ENCODE data around the gene SMC3. TPM values are rescaled to one million over a fixed set of nuclear protein-coding genes. Genes with fewer than 3 reads are reported as not detected.
A peak's percentile ranks its signal among the peaks of the same experiment; 100 is the strongest.

Gene SMC3
- total RNA-seq, 2 experiments from 2014 or later, result 75.6 to 82.2 TPM

- no peaks in the 10 kb centered on the region for H3K36me3 Mint-ChIP-seq (ENCODE audit: low read depth)
- peaks cover 38% of the 10 kb centered on the region for H3K27me3 Mint-ChIP-seq (ENCODE audit: low read depth)
- no peak overlapping the region for H3K4me3 Mint-ChIP-seq
- peaks cover 7% of the 10 kb centered on the region for H3K4me1 Mint-ChIP-seq (ENCODE audit: low read depth)
- no peaks in the 10 kb centered on the region for H3K9me3 Mint-ChIP-seq (ENCODE audit: insufficient read depth)
- no peak overlapping the region for H3K27ac Mint-ChIP-seq
- ATAC-seq (no peak), DNase-seq (no peak)
- CTCF ChIA-PET, result interaction anchor here (1.1 to 1.6 kb wide), 5 partner anchors 9 to 257 kb away, joined by 3 to 10 read pairs (median 5); no protein-coding TSS in a partner anchor
- POLR2A ChIA-PET, result no interaction called here
Measured at GRCh38 chr10:110562348-110562747, 5.1 kb upstream of the SMC3 start.

- Mint-ChIP-seq H3K4me3 (no peak overlapping the region), H3K4me1 (ENCODE audit: low read depth) (peaks cover 7% of the 10 kb centered on the region), H3K9me3 (ENCODE audit: insufficient read depth) (no peaks in the 10 kb centered on the region), H3K27ac (no peak overlapping the region), H3K36me3 (ENCODE audit: low read depth) (peaks cover under 1% of the 10 kb centered on the region), H3K27me3 (ENCODE audit: low read depth) (peaks cover 37% of the 10 kb centered on the region)
- no peak for ATAC-seq
- no peak for DNase-seq
- ChIA-PET CTCF (interaction anchor here (1.2 to 1.6 kb wide), 2 partner anchors 8 to 17 kb away, joined by 3 to 10 read pairs; no protein-coding TSS in a partner anchor), POLR2A (interaction anchor here (0.8 kb wide), 1 partner anchor 1327 kb away, joined by 3 read pairs; no protein-coding TSS in a partner anchor)
Measured at GRCh38 chr10:110563132-110563531, 4.4 kb upstream of the SMC3 start.

GRCh38 chr10:110566472-110567200 is 859 bp upstream of the SMC3 start:
- Mint-ChIP-seq H3K9me3 (ENCODE audit: insufficient read depth) (no peaks in the 10 kb centered on the region), H3K27ac (peak overlapping the region; percentile 99), H3K36me3 (ENCODE audit: low read depth) (peaks cover 28% of the 10 kb centered on the region), H3K27me3 (ENCODE audit: low read depth) (peaks cover 19% of the 10 kb centered on the region), H3K4me3 (peak overlapping the region; percentile 95), H3K4me1 (ENCODE audit: low read depth) (peaks cover 34% of the 10 kb centered on the region)
- POLR2A ChIA-PET, result interaction anchor here (0.9 to 1.3 kb wide), 5 partner anchors 16 to 263 kb away, joined by 3 to 6 read pairs (median 4); no protein-coding TSS in a partner anchor
- ATAC-seq (no peak), DNase-seq (no peak)
- CTCF ChIA-PET, result interaction anchor here (0.7 to 5.4 kb wide), 5 partner anchors 9 to 261 kb away, joined by 3 to 41 read pairs (median 4); partner anchors contain the start of gene SMNDC1

GRCh38 chr10:110568055-110568735 is 700 bp downstream of the SMC3 start:
- H3K36me3 Mint-ChIP-seq (ENCODE audit: low read depth), result peaks cover 38% of the 10 kb centered on the region
- no peaks in the 10 kb centered on the region for H3K9me3 Mint-ChIP-seq (ENCODE audit: insufficient read depth)
- peaks cover 12% of the 10 kb centered on the region for H3K27me3 Mint-ChIP-seq (ENCODE audit: low read depth)
- ChIA-PET POLR2A (interaction anchor here (0.6 to 1.2 kb wide), 5 partner anchors 12 to 283 kb away, joined by 3 to 6 read pairs (median 5); partner anchors contain the start of gene SMNDC1), CTCF (interaction anchor here (0.6 to 5.4 kb wide), 2 partner anchors 40 to 263 kb away, joined by 3 to 41 read pairs; partner anchors contain the start of gene SMNDC1)
- ATAC-seq, result peak; percentile 56
- DNase-seq, result peak; percentile 72
- H3K4me1 Mint-ChIP-seq (ENCODE audit: low read depth), result peaks cover 45% of the 10 kb centered on the region
- peak overlapping the region; percentile 99 for H3K27ac Mint-ChIP-seq
- peak overlapping the region; percentile 95 for H3K4me3 Mint-ChIP-seq

- Mint-ChIP-seq H3K36me3 (ENCODE audit: low read depth) (peaks cover 41% of the 10 kb centered on the region), H3K27ac (peak overlapping the region; percentile 64), H3K4me1 (ENCODE audit: low read depth) (peaks cover 45% of the 10 kb centered on the region), H3K27me3 (ENCODE audit: low read depth) (peaks cover 4% of the 10 kb centered on the region), H3K9me3 (ENCODE audit: insufficient read depth) (no peaks in the 10 kb centered on the region), H3K4me3 (peak overlapping the region; percentile 95)
- ATAC-seq (no peak), DNase-seq (no peak)
- POLR2A ChIA-PET, result interaction anchor here (0.7 kb wide), 1 partner anchor 264 kb away, joined by 4 read pairs; the partner anchor contains the start of gene SMNDC1
- CTCF ChIA-PET, result interaction anchor here (0.8 to 5.4 kb wide), 5 partner anchors 11 to 264 kb away, joined by 3 to 41 read pairs (median 4); partner anchors contain the start of gene SMNDC1
Measured at GRCh38 chr10:110569122-110569521, 1.6 kb downstream of the SMC3 start.

- POLR2A ChIA-PET, result interaction anchor here (0.6 to 1.0 kb wide), 3 partner anchors 236 to 347 kb away, joined by 3 to 5 read pairs (median 3); no protein-coding TSS in a partner anchor
- Mint-ChIP-seq H3K27ac (no peak overlapping the region), H3K4me3 (peak overlapping the region; percentile 95), H3K36me3 (ENCODE audit: low read depth) (peaks cover 47% of the 10 kb centered on the region), H3K4me1 (ENCODE audit: low read depth) (peaks cover 51% of the 10 kb centered on the region), H3K9me3 (ENCODE audit: insufficient read depth) (no peaks in the 10 kb centered on the region), H3K27me3 (ENCODE audit: low read depth) (no peaks in the 10 kb centered on the region)
- ATAC-seq, result no peak
- CTCF ChIA-PET, result interaction anchor here (0.7 to 5.4 kb wide), 7 partner anchors 12 to 274 kb away, joined by 3 to 41 read pairs (median 4); partner anchors contain the start of gene SMNDC1
- DNase-seq, result no peak
Measured at GRCh38 chr10:110569736-110570135, 2.2 kb downstream of the SMC3 start.

GRCh38 chr10:110571093-110571743 is 3.7 kb downstream of the SMC3 start:
- Mint-ChIP-seq H3K27ac (no peak overlapping the region), H3K4me1 (ENCODE audit: low read depth) (peaks cover 54% of the 10 kb centered on the region), H3K4me3 (no peak overlapping the region), H3K9me3 (ENCODE audit: insufficient read depth) (no peaks in the 10 kb centered on the region), H3K36me3 (ENCODE audit: low read depth) (peaks cover 58% of the 10 kb centered on the region), H3K27me3 (ENCODE audit: low read depth) (no peaks in the 10 kb centered on the region)
- ChIA-PET CTCF (interaction anchor here (1.0 to 1.8 kb wide), 5 partner anchors 9 to 266 kb away, joined by 3 to 6 read pairs (median 4); partner anchors contain the start of gene SMNDC1), POLR2A (no interaction called here)
- ATAC-seq (no peak), DNase-seq (no peak)

GRCh38 chr10:110572862-110573261 is 5.4 kb downstream of the SMC3 start:
- Mint-ChIP-seq H3K36me3 (ENCODE audit: low read depth) (peaks cover 63% of the 10 kb centered on the region), H3K27ac (no peak overlapping the region), H3K4me3 (no peak overlapping the region), H3K27me3 (ENCODE audit: low read depth) (no peaks in the 10 kb centered on the region), H3K9me3 (ENCODE audit: insufficient read depth) (no peaks in the 10 kb centered on the region), H3K4me1 (ENCODE audit: low read depth) (peaks cover 48% of the 10 kb centered on the region)
- ChIA-PET POLR2A (no interaction called here), CTCF (interaction anchor here (1.2 to 2.3 kb wide), 2 partner anchors 19 to 267 kb away, joined by 3 to 6 read pairs; no protein-coding TSS in a partner anchor)
- ATAC-seq (no peak), DNase-seq (no peak)

- Mint-ChIP-seq H3K27me3 (ENCODE audit: low read depth) (no peaks in the 10 kb centered on the region), H3K36me3 (ENCODE audit: low read depth) (peaks cover 68% of the 10 kb centered on the region), H3K9me3 (ENCODE audit: insufficient read depth) (no peaks in the 10 kb centered on the region), H3K4me1 (ENCODE audit: low read depth) (peaks cover 40% of the 10 kb centered on the region), H3K4me3 (no peak overlapping the region), H3K27ac (no peak overlapping the region)
- POLR2A ChIA-PET, result interaction anchor here (0.6 to 1.1 kb wide), 2 partner anchors 15 to 16 kb away, joined by 3 read pairs; no protein-coding TSS in a partner anchor
- DNase-seq, result no peak
- ATAC-seq, result peak; percentile 30
- CTCF ChIA-PET, result no interaction called here
Measured at GRCh38 chr10:110574420-110574819, 6.9 kb downstream of the SMC3 start.

- POLR2A ChIA-PET, result no interaction called here
- Mint-ChIP-seq H3K27ac (no peak overlapping the region), H3K4me3 (no peak overlapping the region), H3K9me3 (ENCODE audit: insufficient read depth) (no peaks in the 10 kb centered on the region), H3K36me3 (ENCODE audit: low read depth) (peaks cover 62% of the 10 kb centered on the region), H3K4me1 (ENCODE audit: low read depth) (peaks cover 23% of the 10 kb centered on the region), H3K27me3 (ENCODE audit: low read depth) (no peaks in the 10 kb centered on the region)
- DNase-seq (no peak), ATAC-seq (no peak)
- CTCF ChIA-PET, result interaction anchor here (1.1 kb wide), 1 partner anchor 24 kb away, joined by 4 read pairs; no protein-coding TSS in a partner anchor
Measured at GRCh38 chr10:110576220-110576619, 8.7 kb downstream of the SMC3 start.

GRCh38 chr10:110577056-110577455 is 9.6 kb downstream of the SMC3 start:
- no peaks in the 10 kb centered on the region for H3K27me3 Mint-ChIP-seq (ENCODE audit: low read depth)
- ChIA-PET CTCF (interaction anchor here (1.1 kb wide), 1 partner anchor 23 kb away, joined by 4 read pairs; no protein-coding TSS in a partner anchor), POLR2A (no interaction called here)
- no peak overlapping the region for H3K27ac Mint-ChIP-seq
- H3K4me1 Mint-ChIP-seq (ENCODE audit: low read depth), result peaks cover 19% of the 10 kb centered on the region
- H3K9me3 Mint-ChIP-seq (ENCODE audit: insufficient read depth), result no peaks in the 10 kb centered on the region
- no peak overlapping the region for H3K4me3 Mint-ChIP-seq
- H3K36me3 Mint-ChIP-seq (ENCODE audit: low read depth), result peaks cover 64% of the 10 kb centered on the region
- DNase-seq, result no peak
- ATAC-seq, result no peak

Measured in activated CD8-positive, alpha-beta T cell treated with anti-CD3 and anti-CD28 coated beads, Interleukin-2, amount 10 ng/mL, durations not matched to agents 7 days and 5 days (primary cell).